AG04450 (cell line): Measurements from ENCODE around the gene SKI. TPM values are rescaled to one million over a fixed set of nuclear protein-coding genes. Genes with fewer than 3 reads are reported as not detected.

Experiments used
- CTCF ChIA-PET: fragments of 300-600, 350-600 bp; formaldehyde crosslinking; extraction: SDS; loops from one replicate; lab custom pipeline; 2022; ENCODE audit warnings: antibody characterized with exemption, inconsistent platforms; lab: Charles Lee
- POLR2A ChIA-PET: fragments of 350-600 bp; formaldehyde crosslinking; extraction: SDS; loops from one replicate; lab custom pipeline; 2021; ENCODE audit warnings: antibody characterized with exemption, inconsistent platforms; lab: Yijun Ruan, JAX
- DNase-seq: peaks from one replicate; pipeline ENCODE4 v3.0.0-alpha.2; 2011; ENCODE audit warnings: low read depth, low spot score
- H3K27ac ChIP-seq: one replicate; pipeline ENCODE4 v1.5.1; 2012; ENCODE audit warnings: low read depth, low read length, control low read depth
- H3K27me3 ChIP-seq: one replicate; pipeline ENCODE4 v1.6.0; 2012; ENCODE audit warnings: low read length; ENCODE audit not compliant: control insufficient read depth, insufficient read depth
- H3K4me3 ChIP-seq: 2 replicates; pipeline ENCODE4 v1.5.1; 2011; ENCODE audit warnings: mild to moderate bottlenecking, low read depth, low read length, control low read depth
- H3K9me3 ChIP-seq: 2 replicates; pipeline ENCODE4 v1.5.1; 2012; ENCODE audit warnings: low read length; ENCODE audit not compliant: control insufficient read depth, insufficient read depth
- CTCF ChIP-seq: IDR thresholded peaks from 2 replicates; pipeline ENCODE4 v1.5.1; 2011; ENCODE audit warnings: low read depth, low read length, control low read depth, inconsistent platforms
- polyA plus RNA-seq: library from polyadenylated mRNA; depleted of rRNA; stranded (reverse); fragments of >200 nt; gene quantifications from 2 replicates; pipeline ENCODE4 v1.2.3, GENCODE V29; 2011

Gene SKI
- polyA plus RNA-seq, 1 experiment: 6.7 TPM

GRCh38 chr1:2283371-2283990 is 55.4 kb downstream of the SKI start:
- no peaks in the 10 kb centered on the region for H3K27me3 ChIP-seq
- POLR2A ChIA-PET: interaction anchor here (1.0 kb wide), 1 partner anchor 16 kb away, joined by 3 read pairs; no protein-coding TSS in a partner anchor
- CTCF ChIA-PET: interaction anchor here (0.5 kb wide), 1 partner anchor 39 kb away, joined by 3 read pairs; no protein-coding TSS in a partner anchor
- H3K27ac ChIP-seq: no peak overlapping the region
- TF ChIP-seq CTCF: no peak
- H3K4me3 ChIP-seq: no peak overlapping the region
- no peaks in the 10 kb centered on the region; the same call in 1 of the 2 replicates for H3K9me3 ChIP-seq
- no peak for DNase-seq

GRCh38 chr1:2283991-2284895 is 56.1 kb downstream of the SKI start:
- Histone ChIP-seq H3K27ac (no peak overlapping the region), H3K27me3 (no peaks in the 10 kb centered on the region), H3K9me3 (no peaks in the 10 kb centered on the region; the same call in 1 of the 2 replicates), H3K4me3 (no peak overlapping the region)
- no peak for TF ChIP-seq CTCF
- no peak for DNase-seq
- ChIA-PET CTCF (no interaction called here), POLR2A (interaction anchor here (1.0 kb wide), 1 partner anchor 15 kb away, joined by 3 read pairs; no protein-coding TSS in a partner anchor)

GRCh38 chr1:2284932-2285331 is 56.8 kb downstream of the SKI start:
- no peak for TF ChIP-seq CTCF
- Histone ChIP-seq H3K9me3 (no peaks in the 10 kb centered on the region; the same call in 1 of the 2 replicates), H3K4me3 (no peak overlapping the region), H3K27me3 (no peaks in the 10 kb centered on the region), H3K27ac (no peak overlapping the region)
- POLR2A ChIA-PET: no interaction called here
- CTCF ChIA-PET: no interaction called here
- no peak for DNase-seq

GRCh38 chr1:2286923-2287322 is 58.8 kb downstream of the SKI start:
- Histone ChIP-seq H3K9me3 (no peaks in the 10 kb centered on the region; the same call in 1 of the 2 replicates), H3K4me3 (no peak overlapping the region), H3K27ac (no peak overlapping the region), H3K27me3 (no peaks in the 10 kb centered on the region)
- ChIA-PET CTCF (no interaction called here), POLR2A (no interaction called here)
- no peak for DNase-seq
- TF ChIP-seq CTCF: no peak

- no peaks in the 10 kb centered on the region for H3K27me3 ChIP-seq
- H3K4me3 ChIP-seq: no peak overlapping the region
- DNase-seq: no peak
- POLR2A ChIA-PET: no interaction called here
- no peak for TF ChIP-seq CTCF
- H3K9me3 ChIP-seq: no peaks in the 10 kb centered on the region; the same call in 1 of the 2 replicates
- CTCF ChIA-PET: no interaction called here
- H3K27ac ChIP-seq: no peak overlapping the region
These were observed 59.5 kb downstream of the SKI start for GRCh38 chr1:2287649-2288048.
